Lung microvascular endothelial cell (primary cell): ENCODE results near the gene NDUFA13. TPM values are rescaled to one million over a fixed set of nuclear protein-coding genes. Genes with fewer than 3 reads are reported as not detected.
A peak's percentile ranks its signal among the peaks of the same experiment; 100 is the strongest.

Source experiments
- DNase-seq, 2 donors: peaks; one replicate each; pipeline versions ENCODE4 v3.0.0 to v3.0.0-alpha.2; 2010; ENCODE audit warnings: low read depth in 2 of 2
- total RNA-seq: library from RNA; depleted of rRNA; stranded (reverse); fragments of >200 nt; gene quantifications from 2 replicates; pipeline ENCODE4 v1.2.1, GENCODE V29; 2014

The NDUFA13 gene
- total RNA-seq, 1 donor from 2014 or later, result 292 TPM

DNA sequence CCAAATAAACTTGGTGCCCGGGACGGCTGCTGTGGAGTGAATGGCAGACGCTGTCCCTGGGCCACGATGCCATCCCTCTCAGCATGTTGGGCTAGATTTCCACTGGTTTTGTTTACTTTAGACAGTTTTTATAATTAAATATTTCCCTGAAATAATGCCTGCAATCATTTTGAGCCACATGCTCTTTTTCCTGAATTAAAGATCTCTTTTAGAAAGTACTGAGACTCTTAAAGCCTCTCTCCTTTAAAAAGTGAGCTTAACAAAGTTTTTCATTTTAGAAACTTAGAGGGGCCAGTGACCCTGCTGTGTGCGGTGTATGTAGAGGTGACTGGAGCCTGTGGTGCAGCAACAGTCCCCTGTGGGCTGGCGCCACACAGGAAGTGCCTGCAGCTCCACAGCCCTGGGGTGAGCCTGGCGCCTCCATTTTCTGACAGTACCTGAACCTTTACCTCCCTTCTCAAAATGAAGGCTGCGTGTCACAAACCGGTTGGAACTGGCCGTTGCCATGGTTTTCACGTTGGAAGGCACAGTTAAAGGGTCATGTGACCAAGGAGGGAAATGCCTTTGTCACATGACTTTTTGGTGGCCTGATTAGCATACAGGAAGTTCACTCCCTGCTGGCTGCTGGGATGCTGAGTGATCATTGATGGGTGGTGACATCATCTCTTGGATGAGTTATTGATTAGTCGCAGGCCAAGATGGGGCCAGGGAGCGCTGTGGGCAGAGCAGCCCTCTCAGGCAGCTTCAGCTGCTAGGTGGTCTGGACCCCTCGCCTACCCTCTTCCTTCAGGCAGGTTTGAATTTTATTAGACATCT lies 26.9 kb upstream of the NDUFA13 start:
- DNase-seq, result peak; percentile 91 to 98

DNA sequence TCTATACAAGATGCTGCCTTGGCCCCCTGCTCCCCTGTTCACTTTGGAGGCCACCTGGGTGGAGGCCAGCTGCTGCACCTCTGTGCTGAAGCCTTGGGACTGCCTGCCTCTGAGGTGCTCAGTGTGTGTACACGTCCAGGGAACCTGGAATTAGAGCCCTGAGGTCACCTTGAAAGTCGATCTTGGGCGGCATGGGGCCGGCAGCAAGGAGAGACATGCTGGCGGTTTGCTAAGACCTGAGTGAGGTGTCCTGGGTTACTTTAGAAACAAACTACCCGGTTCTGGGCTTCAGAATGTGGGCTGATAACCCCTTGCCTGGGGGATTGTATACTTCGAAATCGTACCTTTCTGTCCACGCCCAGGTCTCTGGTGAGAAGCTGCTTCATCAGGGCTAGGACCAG lies 26.2 kb upstream of the NDUFA13 start:
- DNase-seq, result no peak

DNA sequence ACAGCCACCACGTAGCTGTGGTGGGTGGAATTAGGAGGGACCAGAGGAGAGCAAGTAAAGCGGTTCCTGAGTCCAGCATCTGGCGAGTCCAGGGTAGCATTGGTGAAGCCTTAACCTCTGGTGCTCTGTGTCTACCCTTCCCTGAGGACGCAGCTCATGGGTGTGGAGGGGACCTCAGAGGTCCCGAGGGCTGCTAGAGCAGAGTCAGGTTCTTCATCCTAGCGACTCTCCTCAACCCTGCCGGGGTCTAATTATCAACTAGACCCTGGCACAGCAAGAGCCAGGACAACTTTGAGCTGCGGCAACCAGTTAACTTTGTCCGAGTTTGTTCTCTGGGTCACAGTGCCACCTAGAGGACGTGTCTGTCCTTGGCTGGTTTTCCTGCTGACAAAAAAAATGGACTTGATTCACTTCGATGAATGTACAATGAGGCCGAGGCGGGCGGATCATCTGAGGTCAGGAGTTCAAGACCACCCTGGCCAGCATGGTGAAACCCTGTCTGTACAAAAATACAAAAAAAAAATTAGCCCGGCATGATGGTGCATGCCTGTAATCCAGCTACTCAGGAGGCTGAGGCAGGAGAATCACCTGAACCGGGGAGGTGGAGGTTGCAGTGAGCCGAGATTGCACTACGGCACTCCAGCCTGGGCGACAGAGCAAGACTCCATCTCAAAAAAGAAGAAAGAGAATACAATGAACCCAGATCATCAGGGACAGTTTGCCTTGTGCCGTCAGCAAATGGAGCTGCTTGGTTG lies 25.6 kb upstream of the NDUFA13 start:
- DNase-seq, result peak; percentile 86 to 91

DNA sequence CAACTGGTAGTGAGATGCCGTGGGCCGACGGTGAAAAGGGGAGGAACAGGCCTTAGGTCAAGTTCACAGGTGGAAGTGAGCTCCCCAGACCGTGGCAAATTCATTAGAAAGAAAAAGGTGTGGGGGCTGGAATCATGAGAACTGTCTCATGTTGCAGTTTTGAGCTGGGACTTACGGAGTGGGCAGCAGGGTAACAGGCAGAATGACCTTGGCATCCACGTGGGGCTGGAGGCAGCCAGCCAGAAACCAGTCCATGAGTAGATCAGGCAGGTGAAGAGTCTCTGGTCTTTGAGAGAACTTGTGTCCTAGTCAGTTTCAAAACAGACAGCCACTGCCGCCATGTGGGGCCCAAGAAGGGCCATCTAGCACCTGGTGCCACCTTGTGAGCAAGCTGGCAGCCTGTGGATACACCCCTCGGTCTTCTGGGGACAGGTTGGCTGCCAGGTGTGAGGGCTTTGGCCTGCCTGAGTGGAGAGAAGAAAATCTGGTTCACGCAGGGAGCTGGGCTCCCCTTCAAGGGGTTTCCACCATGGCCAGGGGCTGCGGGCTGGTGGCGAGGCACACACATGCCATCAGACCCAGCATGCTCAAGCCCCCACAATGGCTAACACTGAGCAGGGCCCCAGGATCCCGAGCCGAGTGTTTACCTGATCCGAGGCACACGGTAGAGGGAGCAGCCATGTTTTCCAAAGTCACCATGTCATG lies 24.6 kb upstream of the NDUFA13 start:
- DNase-seq, result no peak

DNA sequence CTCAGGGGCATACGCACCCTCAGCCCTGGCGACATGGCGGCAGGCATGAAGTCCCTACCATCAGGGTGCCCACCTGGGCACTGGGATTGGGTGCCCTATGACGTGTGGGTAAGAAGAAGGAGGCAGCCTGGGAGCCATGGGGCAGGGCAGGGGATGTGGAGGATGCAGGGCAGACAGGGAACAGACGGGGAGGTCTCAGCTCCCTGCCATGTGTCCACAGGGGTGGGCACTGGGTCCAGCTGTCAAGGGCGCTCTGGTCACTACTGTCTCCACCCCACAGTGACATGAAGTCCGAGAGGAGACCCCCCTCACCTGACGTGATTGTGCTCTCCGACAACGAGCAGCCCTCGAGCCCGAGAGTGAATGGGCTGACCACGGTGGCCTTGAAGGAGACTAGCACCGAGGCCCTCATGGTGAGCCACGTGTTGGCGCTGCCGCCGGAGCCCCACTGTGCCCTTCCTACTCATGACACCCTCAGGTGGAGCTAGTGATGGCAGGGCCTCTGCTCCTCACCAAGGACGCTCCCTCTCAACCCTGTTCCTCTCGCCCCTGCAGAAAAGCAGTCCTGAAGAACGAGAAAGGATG lies 23.9 kb upstream of the NDUFA13 start:
- DNase-seq, result no peak

DNA sequence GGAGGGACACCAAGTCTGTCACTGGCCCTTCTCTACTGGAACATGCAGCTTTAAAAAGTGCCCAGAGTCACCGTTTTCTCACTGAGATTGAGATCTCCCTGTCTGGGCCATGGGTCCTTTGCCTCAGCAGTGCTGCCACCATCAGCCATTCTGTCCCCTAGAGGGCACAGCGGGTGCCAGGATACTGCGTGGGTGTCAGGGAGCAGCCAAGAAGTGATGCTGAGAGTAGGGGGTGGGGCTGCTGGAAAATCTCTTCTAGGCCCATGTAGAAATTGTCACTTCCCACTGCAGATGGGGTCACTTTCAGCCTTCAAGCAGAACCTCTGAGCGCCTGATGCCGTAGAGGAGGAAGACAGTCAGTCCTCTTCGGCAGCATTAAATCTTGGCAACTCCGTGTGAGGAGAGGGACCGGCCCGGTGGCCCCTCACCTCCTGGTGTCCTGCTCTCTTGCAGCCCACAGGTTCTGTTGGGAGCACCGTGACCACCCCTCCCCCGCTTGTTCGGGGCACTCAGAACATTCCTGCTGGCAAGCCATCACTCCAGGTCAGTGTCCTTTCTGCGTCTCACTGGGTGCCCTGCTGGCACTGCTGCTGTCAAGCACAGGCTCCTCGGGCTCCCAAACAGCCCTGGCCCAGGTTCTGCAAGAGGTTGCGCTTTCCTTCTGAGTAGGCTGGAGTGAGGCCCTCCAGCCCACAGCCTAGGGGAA lies 22.0 kb upstream of the NDUFA13 start:
- no peak for DNase-seq

DNA sequence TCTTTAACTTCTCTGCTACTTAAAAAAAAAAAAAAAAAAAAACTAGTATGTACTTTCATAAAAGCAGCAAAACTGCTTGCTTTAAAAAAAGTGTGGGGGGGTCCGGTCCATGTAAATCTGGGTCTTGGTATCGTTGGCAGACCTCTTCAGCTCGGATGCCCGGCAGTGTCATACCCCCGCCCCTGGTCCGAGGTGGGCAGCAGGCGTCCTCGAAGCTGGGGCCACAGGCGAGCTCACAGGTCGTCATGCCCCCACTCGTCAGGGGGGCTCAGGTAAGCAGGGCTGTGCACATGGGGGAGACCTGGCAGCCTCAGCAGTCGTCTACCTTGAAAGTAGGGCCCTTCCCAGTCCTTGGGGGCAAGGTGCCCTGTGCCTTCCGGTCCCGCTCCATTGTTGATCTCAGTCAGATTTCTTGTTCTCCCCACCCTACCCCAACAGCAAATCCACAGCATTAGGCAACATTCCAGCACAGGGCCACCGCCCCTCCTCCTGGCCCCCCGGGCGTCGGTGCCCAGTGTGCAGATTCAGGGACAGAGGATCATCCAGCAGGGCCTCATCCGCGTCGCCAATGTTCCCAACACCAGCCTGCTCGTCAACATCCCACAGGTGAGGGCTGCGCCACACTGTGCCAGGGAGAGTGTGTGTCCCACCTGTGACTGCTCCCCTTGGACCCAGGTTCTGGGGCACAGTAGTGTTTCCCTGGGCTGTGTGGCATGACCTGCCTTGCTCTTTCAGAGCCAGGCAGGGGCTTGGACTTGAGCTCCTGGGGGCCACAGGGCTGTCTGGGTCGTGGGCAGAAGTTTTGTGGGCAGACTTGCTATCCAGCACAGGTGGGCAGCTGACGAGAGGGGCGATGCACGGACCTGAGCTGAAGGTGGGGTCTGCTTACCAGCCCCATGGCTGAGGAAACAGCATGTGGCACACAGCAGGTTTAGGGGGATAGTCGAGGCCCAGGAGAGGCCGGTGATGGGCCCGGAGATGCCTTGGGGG lies 20.1 kb upstream of the NDUFA13 start:
- no peak for DNase-seq

DNA sequence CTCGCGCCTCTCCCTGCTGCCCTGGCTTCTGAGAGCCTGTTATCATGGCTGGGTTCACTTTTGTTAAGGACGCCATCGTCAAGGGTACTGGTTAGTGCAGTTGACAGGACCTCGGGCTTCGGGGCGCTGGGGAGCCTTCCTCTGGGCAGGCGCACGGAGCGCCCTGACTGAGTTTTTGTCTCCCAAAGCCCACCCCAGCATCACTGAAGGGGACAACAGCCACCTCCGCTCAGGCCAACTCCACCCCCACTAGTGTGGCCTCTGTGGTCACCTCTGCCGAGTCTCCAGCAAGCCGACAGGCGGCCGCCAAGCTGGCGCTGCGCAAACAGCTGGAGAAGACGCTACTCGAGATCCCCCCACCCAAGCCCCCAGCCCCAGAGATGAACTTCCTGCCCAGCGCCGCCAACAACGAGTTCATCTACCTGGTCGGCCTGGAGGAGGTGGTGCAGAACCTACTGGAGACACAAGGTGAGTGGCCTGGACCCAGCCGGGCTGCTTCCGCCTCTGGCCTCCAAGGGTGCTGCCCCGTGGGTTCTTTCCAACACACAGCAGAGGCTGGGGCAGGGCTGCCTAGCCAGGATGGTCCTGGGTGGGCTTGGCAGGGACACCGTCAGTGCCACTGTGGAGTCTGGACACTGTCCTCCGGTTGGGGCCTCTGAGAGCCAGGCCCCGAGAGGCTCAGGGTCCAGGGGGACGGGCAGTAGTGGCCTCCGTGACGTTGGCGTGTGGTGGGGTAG lies 17.6 kb upstream of the NDUFA13 start:
- DNase-seq, result no peak

DNA sequence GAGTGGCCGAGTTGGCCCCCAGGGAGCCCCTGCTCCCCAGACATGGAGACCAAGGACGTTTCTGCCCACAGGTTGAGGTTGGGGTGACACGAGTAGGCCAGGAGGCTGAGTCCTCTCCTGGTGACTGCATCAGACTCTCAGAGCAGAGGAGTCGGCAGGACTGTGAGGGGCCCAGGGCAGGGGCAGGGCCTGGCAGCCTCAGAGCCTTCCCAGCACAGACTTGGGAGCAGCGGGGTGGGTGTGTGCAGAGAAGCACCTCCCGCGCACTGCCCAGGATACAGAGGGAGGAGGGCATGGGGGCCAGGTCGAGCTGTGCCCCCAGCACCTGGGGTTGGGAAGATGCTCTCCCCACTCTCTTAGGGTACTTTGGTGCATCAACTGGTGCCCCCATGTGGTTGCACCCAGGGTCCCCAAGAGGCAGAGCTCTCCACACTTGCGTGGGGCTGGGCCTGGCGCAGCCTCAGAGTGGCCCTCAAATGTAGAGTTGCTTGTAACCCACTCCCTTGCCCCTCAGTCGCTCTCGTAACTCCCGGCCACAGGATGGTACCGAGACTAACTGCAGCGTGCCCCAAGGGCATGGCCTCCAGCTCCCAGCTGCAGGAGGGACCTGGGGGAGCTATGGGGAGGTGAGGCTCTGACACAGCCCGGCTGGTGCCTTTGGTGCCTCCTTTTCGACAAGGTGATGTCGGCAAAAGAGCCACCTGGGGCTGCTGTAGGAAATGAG lies 16.6 kb upstream of the NDUFA13 start:
- DNase-seq, result no peak

DNA sequence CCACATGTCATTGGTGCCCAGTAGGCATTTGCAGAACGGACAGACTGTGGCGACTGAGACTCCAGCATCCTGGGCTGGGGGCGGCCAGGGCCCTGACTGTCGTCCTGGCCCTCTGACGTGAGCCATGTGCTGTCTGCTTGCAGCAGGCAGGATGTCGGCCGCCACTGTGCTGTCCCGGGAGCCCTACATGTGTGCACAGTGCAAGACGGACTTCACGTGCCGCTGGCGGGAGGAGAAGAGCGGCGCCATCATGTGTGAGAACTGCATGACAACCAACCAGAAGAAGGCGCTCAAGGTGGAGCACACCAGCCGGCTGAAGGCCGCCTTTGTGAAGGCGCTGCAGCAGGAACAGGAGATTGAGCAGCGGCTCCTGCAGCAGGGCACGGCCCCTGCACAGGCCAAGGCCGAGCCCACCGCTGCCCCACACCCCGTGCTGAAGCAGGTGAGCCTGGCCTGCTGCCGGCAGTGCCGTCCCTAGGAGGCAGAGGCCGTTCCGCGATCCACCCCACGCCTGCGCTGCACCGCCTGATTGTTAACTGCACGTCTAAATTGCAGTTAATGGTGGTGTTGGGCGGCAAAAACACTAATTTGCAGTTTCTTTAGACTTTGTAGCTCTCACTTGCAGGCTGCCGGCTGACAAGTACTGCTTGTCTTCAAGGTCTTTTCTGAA lies 14.9 kb upstream of the NDUFA13 start:
- no peak for DNase-seq

DNA sequence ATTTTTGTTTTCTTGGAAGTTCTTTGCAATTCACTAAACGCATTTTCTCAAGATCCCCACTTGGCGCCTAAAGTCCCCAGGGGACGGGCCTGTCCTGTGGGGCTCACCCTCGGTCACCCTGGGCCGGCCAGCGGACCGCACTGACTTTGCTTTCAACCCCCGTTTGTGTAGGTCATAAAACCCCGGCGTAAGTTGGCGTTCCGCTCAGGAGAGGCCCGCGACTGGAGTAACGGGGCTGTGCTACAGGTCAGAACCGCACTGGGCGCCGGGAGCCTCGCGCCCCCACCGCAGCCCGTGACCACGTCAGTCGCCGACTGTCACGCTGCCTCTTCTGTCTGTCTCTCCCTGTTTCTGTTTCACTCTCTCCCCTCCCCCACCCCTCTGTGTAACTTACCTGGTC lies 14.2 kb upstream of the NDUFA13 start:
- no peak for DNase-seq

DNA sequence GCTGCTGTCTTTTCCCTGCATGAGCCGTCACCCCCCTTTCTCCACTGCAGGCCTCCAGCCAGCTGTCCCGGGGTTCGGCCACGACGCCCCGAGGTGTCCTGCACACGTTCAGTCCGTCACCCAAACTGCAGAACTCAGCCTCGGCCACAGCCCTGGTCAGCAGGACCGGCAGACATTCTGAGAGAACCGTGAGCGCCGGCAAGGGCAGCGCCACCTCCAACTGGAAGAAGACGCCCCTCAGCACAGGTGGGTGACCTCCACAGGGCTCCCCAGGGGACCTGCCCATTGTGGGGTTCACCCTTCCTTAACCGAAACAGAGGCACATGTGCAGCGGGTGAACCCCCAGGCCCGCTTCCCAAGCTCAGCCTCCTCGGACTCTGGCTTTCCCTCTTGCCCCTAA lies 13.7 kb upstream of the NDUFA13 start:
- DNase-seq, result no peak

DNA sequence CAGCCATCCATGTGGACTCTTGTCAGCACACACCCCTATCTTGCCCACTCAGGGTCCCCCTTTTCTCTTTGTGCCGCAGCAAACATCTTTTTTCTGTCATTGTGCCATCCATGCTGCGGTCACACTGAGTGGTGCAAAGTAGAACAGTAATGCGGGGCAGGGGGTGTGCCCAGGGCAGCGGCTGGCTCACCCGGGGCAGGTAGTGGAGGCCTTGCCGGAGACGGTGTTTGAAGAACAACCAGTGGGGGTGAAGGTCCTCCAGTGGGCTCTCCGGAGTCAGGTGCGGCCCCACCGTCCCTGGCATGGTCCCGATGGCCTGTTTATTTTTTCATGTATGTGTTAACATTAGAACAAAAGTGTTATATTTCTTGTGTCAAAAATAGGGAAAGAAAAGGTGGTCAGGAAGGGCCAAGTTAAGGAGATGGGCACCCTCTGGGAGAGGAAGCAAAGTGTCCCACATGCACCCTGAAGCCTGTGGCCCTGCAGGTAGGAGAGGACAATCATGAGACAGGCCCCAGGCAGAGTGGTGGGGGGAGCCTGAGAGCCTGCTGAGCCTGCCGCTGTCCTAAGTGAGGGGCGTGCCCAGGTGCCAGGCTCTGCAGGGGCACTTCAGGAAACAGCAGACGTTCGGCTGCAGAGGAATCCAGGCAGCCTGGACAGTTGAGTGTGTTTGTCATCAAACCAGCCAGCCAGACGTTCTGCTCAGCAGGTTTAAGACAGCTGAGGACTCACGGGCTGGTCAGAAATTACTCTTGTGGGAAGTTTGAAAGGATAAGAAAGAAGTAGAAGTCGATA lies 13.0 kb upstream of the NDUFA13 start:
- no peak for DNase-seq

DNA sequence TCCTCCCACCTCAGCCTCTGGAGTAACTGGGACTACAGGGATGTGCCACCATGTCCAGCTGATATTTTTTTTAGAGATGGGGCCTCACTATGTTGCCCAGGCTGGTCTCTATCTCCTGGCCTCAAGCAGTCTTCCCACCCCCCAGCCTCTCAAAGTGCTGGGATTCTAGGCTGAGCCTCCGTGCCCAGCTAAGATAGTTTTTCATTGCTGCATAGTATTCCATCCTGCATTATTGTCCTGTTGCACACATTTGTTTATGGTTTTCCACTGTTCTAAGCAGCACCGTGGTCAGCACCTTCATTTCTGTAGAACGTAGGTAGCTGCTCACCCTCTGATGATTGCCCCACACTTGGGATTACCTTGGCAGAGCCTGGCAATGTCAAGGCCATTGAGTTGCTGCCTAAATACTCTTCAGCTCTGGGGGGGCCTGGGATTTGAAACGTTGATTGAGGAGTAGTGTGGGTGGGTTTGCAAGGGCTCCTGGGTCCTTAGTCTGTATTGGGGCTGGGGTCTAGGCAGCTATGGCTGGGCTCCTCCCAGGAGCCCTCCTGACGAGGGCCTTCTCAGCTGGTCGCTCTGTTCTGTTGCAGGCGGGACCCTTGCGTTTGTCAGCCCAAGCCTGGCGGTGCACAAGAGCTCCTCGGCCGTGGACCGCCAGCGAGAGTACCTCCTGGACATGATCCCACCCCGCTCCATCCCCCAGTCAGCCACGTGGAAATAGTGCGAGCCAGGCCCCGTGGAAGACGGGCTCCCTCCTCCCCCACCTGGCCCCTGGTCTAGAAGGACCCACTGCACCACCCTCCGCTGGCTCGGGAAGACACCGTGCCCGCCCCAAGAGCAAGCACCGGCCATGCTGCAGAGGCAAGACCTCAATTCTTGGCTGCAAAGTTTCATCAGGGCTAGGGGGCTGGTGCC lies 11.0 kb upstream of the NDUFA13 start:
- no peak for DNase-seq

DNA sequence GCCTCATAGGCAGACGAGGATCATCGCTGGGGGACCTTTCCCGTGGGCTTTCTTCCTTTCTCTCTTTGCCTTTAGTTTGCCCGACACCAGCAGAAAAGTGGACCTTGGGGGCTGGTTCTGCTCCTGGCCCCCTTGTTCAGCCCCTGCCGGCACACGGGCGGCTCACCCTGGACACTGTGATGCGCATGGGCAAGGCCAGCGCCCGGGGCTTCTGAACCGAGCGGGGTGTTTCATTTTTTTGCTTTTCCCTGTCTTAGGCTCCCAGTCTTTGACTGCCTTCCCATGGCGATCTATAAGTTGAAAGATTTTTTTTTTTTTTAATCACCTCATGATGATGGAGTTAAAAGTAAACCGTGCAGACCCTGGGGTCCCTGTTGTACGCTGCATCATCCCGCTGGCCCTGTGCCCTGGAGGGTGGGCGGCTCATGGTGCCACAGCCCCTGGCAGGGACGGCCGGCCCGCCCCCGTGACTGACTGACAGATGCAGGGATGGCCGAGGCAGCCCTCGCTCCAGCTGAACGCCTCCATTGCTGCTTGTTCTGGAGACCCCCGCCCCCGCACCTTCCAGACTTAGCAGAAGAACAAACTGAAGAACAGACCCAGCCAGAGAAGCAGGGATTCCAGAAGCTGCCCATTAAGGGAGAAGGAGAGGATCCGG lies 10.2 kb upstream of the NDUFA13 start:
- DNase-seq, result no peak

DNA sequence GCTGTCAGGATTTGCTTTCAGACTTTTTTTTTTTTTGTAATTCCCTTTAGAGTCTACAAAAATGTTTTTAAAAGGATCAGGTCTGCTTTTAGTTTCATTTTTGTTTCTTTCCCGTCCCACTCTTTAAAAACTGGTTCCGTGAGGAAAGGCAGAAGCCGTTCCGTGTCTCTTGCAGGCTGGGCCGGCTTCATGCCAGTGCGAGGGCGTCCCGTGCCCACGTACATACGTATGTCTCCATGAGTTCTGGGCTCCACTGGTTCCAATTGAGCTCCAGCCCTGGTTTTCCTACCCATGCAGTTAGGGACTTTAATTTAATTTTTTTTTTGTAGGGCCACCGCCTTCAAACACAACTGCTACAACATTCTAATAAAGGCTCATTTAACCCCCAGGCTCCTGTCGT lies 9.4 kb upstream of the NDUFA13 start:
- DNase-seq, result no peak
